Esophagus mucosa (tissue), 1 donor: ENCODE data around the gene CBX5. TPM values are rescaled to one million over a fixed set of nuclear protein-coding genes. Genes with fewer than 3 reads are reported as not detected.
"Not testable (repeated sequence)": the region's sequence is repeated elsewhere in the genome, so short reads cannot be mapped to it uniquely, and the experiment has no call there.

ENCODE experiments used
- ATAC-seq: fragments of 200-7000 bp; cut with Tn5 transposase; one replicate; pipeline ENCODE4 v1.9.1; 2020
- total RNA-seq: library from RNA; stranded (reverse); gene quantifications from one replicate; pipeline ENCODE4 v1.2.4, GENCODE V29; 2023
- donor health status: DM: yes; HTN: yes; CAD: no.

CBX5 gene
- total RNA-seq, 1 donor from 2014 or later = 44.0 TPM

- ATAC-seq = peak; percentile 66
Observed at GRCh38 chr12:54294152-54294952, 14.4 kb upstream of the CBX5 start.

GRCh38 chr12:54292931-54293241 is 13.0 kb upstream of the CBX5 start:
- no peak for ATAC-seq

- no peak for ATAC-seq
Observed at GRCh38 chr12:54292083-54292930, 12.4 kb upstream of the CBX5 start.

- no peak for ATAC-seq
Observed at GRCh38 chr12:54287261-54288157, 7.6 kb upstream of the CBX5 start.

GRCh38 chr12:54286042-54287030 is 6.4 kb upstream of the CBX5 start:
- ATAC-seq = peak; percentile 73

- ATAC-seq = no peak
Observed at GRCh38 chr12:54285150-54286041, 5.5 kb upstream of the CBX5 start.

GRCh38 chr12:54284070-54284780 is 4.3 kb upstream of the CBX5 start:
- not testable (repeated sequence) for ATAC-seq

GRCh38 chr12:54282949-54283593 is 3.1 kb upstream of the CBX5 start:
- no peak for ATAC-seq

GRCh38 chr12:54281694-54282093 is 1.8 kb upstream of the CBX5 start:
- not testable (repeated sequence) for ATAC-seq

GRCh38 chr12:54281261-54281638 is 1.3 kb upstream of the CBX5 start:
- ATAC-seq = not testable (repeated sequence)

- ATAC-seq = peak; percentile 96
Observed at GRCh38 chr12:54280468-54281260, 742 bp upstream of the CBX5 start, which contains the start of gene HNRNPA1. HNRNPA1 (plus strand) TSS chr12:54280726; CDS start chr12:54280808, 82 bp downstream.

- ATAC-seq = no peak
Observed at GRCh38 chr12:54279227-54279631, 693 bp downstream of the CBX5 start.

GRCh38 chr12:54277823-54278276 is 2.1 kb downstream of the CBX5 start:
- ATAC-seq = no peak

GRCh38 chr12:54276368-54276767 is 3.6 kb downstream of the CBX5 start:
- no peak for ATAC-seq

- ATAC-seq = no peak
Observed at GRCh38 chr12:54273981-54274380, 5.9 kb downstream of the CBX5 start.

- ATAC-seq = no peak
Observed at GRCh38 chr12:54272214-54272613, 7.7 kb downstream of the CBX5 start.

- ATAC-seq = no peak
Observed at GRCh38 chr12:54270345-54270744, 9.6 kb downstream of the CBX5 start.

GRCh38 chr12:54266852-54267251 is 13.1 kb downstream of the CBX5 start:
- ATAC-seq = no peak
